GM12878 (cell line): ENCODE measurements around the gene EP400. TPM values are rescaled to one million over a fixed set of nuclear protein-coding genes. Genes with fewer than 3 reads are reported as not detected.

Source experiments
- ATAC-seq: fragments of 200-7000 bp; cut with Tn5 transposase; 3 replicates; pipeline ENCODE4 v1.9.1; 2020; ENCODE audit warnings: mild to moderate bottlenecking, moderate library complexity
- BruUV-seq: library from RNA; stranded (reverse); fragments of 400-500 nt; replicated peaks from 2 replicates; lab custom pipeline; 2021; lab: Mats Ljungman, UMichigan
- CTCF ChIA-PET: fragments of 300-600 bp; sonication (Branson Sonifier 250); formaldehyde crosslinking; extraction: SDS; loops from one replicate; lab custom pipeline; 2021; ENCODE audit warnings: inconsistent platforms; lab: Yijun Ruan, JAX
- POLR2A ChIA-PET: fragments of 350-600 bp; formaldehyde crosslinking; extraction: SDS; loops from one replicate; lab custom pipeline; 2021; ENCODE audit warnings: inconsistent platforms; lab: Charles Lee
- RAD21 ChIA-PET: fragments of 300-600 bp; sonication (Branson Sonifier 250); formaldehyde crosslinking; loops from one replicate; lab custom pipeline; 2023; ENCODE audit warnings: antibody characterized with exemption; ENCODE audit not compliant: unreplicated experiment; lab: Charles Lee
- SMC1A ChIA-PET: fragments of 300-600 bp; sonication (Branson Sonifier 250); formaldehyde crosslinking; loops from one replicate; lab custom pipeline; 2023; ENCODE audit not compliant: unreplicated experiment, uncharacterized antibody; lab: Charles Lee
- DNase-seq: peaks from one replicate; pipeline ENCODE4 v3.0.0-alpha.2; 2011; ENCODE audit warnings: low read depth, low spot score
- FAIRE-seq: peaks from 3 replicates; lab custom pipeline; 2011; peaks lifted over from hg19 to GRCh38; lab: Jason Lieb, UNC
- H2AFZ ChIP-seq: 2 replicates; pipeline ENCODE4 v1.6.0; 2011; ENCODE audit warnings: low read depth, low read length, control low read depth; ENCODE audit not compliant: control insufficient read depth
- H3K27ac ChIP-seq: 2 replicates; pipeline ENCODE4 v1.5.1; 2011; ENCODE audit warnings: control low read depth; ENCODE audit not compliant: control insufficient read depth, insufficient read depth
- H3K27me3 ChIP-seq, 2 experiments: replicated peaks in 1 of 2; 2 replicates each; pipeline versions ENCODE4 v1.6.0 to v1.6.1; 2011; ENCODE audit warnings: low read length in 1 of 2; ENCODE audit not compliant: control insufficient read depth in 2 of 2, insufficient read depth in 2 of 2
- H3K36me3 ChIP-seq, 2 experiments: 2 replicates each; pipeline ENCODE4 v1.5.1; 2011; ENCODE audit warnings: low read length in 1 of 2; ENCODE audit not compliant: control insufficient read depth in 2 of 2, insufficient read depth in 2 of 2
- H3K4me1 ChIP-seq: 2 replicates; pipeline ENCODE4 v1.6.1; 2011; ENCODE audit warnings: mild to moderate bottlenecking, low read length, moderate library complexity, mixed read lengths; ENCODE audit not compliant: control insufficient read depth, insufficient read depth
- H3K4me2 ChIP-seq: 2 replicates; pipeline ENCODE4 v1.6.0; 2011; ENCODE audit warnings: control low read depth; ENCODE audit not compliant: control insufficient read depth, insufficient read depth
- H3K4me3 ChIP-seq: fragments of 200-600 bp; sonication (generic); 2 replicates; pipeline ENCODE4 v1.5.1; 2016
- H3K79me2 ChIP-seq: 2 replicates; pipeline ENCODE4 v1.6.0; 2011; ENCODE audit warnings: low read length; ENCODE audit not compliant: control insufficient read depth, insufficient read depth
- H3K9ac ChIP-seq: 2 replicates; pipeline ENCODE4 v1.8.0; 2011; ENCODE audit warnings: low read length, control low read depth, mixed read lengths; ENCODE audit not compliant: control insufficient read depth, insufficient read depth
- H3K9me3 ChIP-seq: replicated peaks from 3 replicates; pipeline ENCODE4 v1.5.1; 2011; ENCODE audit warnings: mild to moderate bottlenecking, low read length; ENCODE audit not compliant: control insufficient read depth, insufficient read depth
- H4K20me1 ChIP-seq: 2 replicates; pipeline ENCODE4 v1.6.0; 2011; ENCODE audit not compliant: control insufficient read depth, insufficient read depth
- CBFB ChIP-seq: IDR thresholded peaks from 2 replicates; pipeline ENCODE4 v1.6.1; 2016; ENCODE audit warnings: antibody characterized with exemption, low read depth
- FOXK2 ChIP-seq: fragments of 450-650 bp; IDR thresholded peaks from 2 replicates; pipeline ENCODE4 v1.6.1; 2017; ENCODE audit warnings: mild to moderate bottlenecking, moderate library complexity
- GATAD2B ChIP-seq: fragments of 450-650 bp; conservative IDR thresholded peaks from 2 replicates; pipeline ENCODE4 v1.6.1; 2017; ENCODE audit warnings: low read depth, mild to moderate bottlenecking, moderate library complexity
- RB1 ChIP-seq: fragments of 450-650 bp; formaldehyde crosslinking; IDR thresholded peaks from 2 replicates; pipeline ENCODE4 v1.6.1; 2017; ENCODE audit warnings: mild to moderate bottlenecking, borderline replicate concordance
- STAT3 ChIP-seq: IDR thresholded peaks from 2 replicates; pipeline ENCODE4 v1.6.1; 2011; ENCODE audit warnings: low read depth, low read length, improper control_type of control experiment
- YBX1 ChIP-seq: fragments of 450-650 bp; IDR thresholded peaks from 2 replicates; pipeline ENCODE4 v1.6.1; 2016; ENCODE audit warnings: antibody characterized with exemption
- ZBED1 ChIP-seq: IDR thresholded peaks from 2 replicates; pipeline ENCODE4 v1.6.1; 2016; ENCODE audit warnings: borderline replicate concordance
- WGBS: methylation state at CpG from one replicate; pipeline ENCODE4 v1.1.6; 2016; ENCODE audit warnings: low lambda C conversion rate; ENCODE audit not compliant: insufficient replicate concordance, insufficient coverage; ENCODE audit errors: missing lambda C conversion rate; 5-methylcytosine and 5-hydroxymethylcytosine counted together
- in situ Hi-C: fragments of 300-500 bp; cut with MboI; formaldehyde crosslinking; loops from 9 replicates; pipeline ENCODE4 v1.14.3; 2018; ENCODE audit warnings: mixed read lengths
- intact Hi-C: fragments of 100-400 bp; cut with micrococcal nuclease; formaldehyde crosslinking; loops from one replicate; pipeline ENCODE4 v1.14.2; 2022; ENCODE audit not compliant: unreplicated experiment
- polyA plus RNA-seq, 11 experiments: library from polyadenylated mRNA; depleted of rRNA in 4 of 11; unstranded in 6 of 11; stranded (reverse) in 5 of 11; fragments of >200 nt; fragmentation: Nextera tagmentation in 4 of 11; fragmentation: Illumina TruSeq in 1 of 11; extraction: Ambion mirVana in 4 of 11; extraction: Trizol in 1 of 11; gene quantifications; 1 replicate in 1 of 11; 2 replicates in 10 of 11; pipeline versions ENCODE4 v1.2.1 to v1.2.3, GENCODE V29; 2011 to 2016; ENCODE audit warnings: inconsistent platforms in 2 of 11, missing spikeins in 2 of 11, low read depth in 1 of 11
- total RNA-seq, 4 experiments: library from RNA; depleted of rRNA in 3 of 4; stranded (reverse); fragments of >200 nt in 3 of 4; fragmentation: Illumina TruSeq in 1 of 4; extraction: Trizol in 1 of 4; gene quantifications; 2 replicates each; pipeline versions ENCODE4 v1.2.1 to v1.2.3, GENCODE V29; 2013 to 2021
- TF ChIP-seq, protein P1 (sequence below): IDR thresholded peaks from 2 replicates; pipeline ENCODE4 v1.6.1; 2012; ENCODE audit warnings: low read depth, low read length, improper control_type of control experiment
- TF ChIP-seq, protein P2 (sequence below): fragments of 450-650 bp; IDR thresholded peaks from 2 replicates; pipeline ENCODE4 v1.6.1; 2016; ENCODE audit warnings: mild to moderate bottlenecking, moderate library complexity, borderline replicate concordance

The EP400 gene
- total and polyA plus RNA-seq, 10 of the 15 experiments (the other 5 are each of a cell fraction or from before 2014, with no cell fraction given) = 3.8 to 44.2 (median 8.4) TPM

DNA sequence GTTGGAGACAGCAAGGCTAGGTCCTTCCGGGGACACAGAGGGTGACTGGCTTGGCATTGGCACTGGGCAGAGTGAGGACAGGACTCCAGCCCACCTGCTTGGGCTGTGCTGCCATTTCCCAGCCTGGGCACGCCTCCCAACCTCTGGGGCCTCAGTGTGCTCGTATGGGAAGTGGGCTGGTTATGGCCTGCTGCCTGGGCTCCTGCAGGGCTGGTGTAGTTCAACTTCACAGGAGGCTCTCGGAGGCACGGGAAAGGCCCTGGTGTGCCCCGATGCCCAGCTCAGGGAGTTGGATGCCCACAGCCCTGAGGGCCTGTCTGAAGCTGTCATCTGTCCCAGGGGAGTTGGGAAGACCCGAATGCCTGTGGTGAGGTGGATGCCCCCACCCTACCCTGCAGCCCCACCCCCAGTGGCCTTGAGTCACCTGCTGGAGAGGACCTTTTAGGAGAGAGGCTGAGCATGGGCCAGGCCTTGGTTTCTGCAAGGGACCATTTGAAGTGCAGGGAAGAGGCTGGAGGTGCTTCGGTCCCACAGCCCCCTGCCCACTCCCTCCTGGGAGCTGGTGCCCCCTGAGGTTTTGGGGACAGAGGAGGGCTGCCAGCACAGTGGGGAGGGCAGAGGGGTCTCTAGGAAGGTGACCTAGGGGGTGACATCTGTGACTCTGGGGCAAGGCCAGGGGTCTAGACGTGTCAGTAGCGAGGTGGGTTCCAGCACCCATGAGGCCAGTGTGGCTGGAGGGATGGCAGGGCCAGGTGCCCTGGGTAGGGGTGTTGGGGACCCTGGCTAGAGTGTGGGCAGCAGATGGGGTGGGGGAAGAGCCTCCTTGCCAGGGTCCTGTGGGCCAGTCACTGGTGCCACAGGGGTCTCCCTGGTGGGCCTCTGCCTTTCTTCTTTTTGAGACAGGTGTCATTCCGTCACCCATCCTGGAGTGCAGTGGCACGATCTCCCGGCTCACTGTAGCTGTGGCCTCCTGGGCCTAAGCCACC lies 46.2 kb upstream of the EP400 start:
- Histone ChIP-seq H3K4me2 (no peak overlapping the region), H3K36me3 (no peaks in the 10 kb centered on the region), H3K27ac (no peak overlapping the region), H4K20me1 (no peaks in the 10 kb centered on the region; the same call in 1 of the 2 replicates), H3K9me3 (no peaks in the 10 kb centered on the region), H3K4me1 (no peaks in the 10 kb centered on the region), H3K9ac (no peak overlapping the region), H3K4me3 (no peak overlapping the region), H3K27me3 (no peaks in the 10 kb centered on the region), H2AFZ (no peak overlapping the region), H3K79me2 (no peaks in the 10 kb centered on the region)
- POLR2A ChIA-PET = no interaction called here
- in situ Hi-C loops = no loop called here
- RAD21 ChIA-PET = no interaction called here
- no TSS peak for BruUV-seq
- intact Hi-C loops = no loop called here
- TF ChIP-seq RB1 = no peak
- TF ChIP-seq, protein P1, sequence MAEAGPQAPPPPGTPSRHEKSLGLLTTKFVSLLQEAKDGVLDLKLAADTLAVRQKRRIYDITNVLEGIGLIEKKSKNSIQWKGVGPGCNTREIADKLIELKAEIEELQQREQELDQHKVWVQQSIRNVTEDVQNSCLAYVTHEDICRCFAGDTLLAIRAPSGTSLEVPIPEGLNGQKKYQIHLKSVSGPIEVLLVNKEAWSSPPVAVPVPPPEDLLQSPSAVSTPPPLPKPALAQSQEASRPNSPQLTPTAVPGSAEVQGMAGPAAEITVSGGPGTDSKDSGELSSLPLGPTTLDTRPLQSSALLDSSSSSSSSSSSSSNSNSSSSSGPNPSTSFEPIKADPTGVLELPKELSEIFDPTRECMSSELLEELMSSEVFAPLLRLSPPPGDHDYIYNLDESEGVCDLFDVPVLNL = no peak
- no peak for TF ChIP-seq YBX1
- no peak for TF ChIP-seq STAT3
- no peak for TF ChIP-seq FOXK2
- no peak for TF ChIP-seq GATAD2B
- TF ChIP-seq, protein P2, sequence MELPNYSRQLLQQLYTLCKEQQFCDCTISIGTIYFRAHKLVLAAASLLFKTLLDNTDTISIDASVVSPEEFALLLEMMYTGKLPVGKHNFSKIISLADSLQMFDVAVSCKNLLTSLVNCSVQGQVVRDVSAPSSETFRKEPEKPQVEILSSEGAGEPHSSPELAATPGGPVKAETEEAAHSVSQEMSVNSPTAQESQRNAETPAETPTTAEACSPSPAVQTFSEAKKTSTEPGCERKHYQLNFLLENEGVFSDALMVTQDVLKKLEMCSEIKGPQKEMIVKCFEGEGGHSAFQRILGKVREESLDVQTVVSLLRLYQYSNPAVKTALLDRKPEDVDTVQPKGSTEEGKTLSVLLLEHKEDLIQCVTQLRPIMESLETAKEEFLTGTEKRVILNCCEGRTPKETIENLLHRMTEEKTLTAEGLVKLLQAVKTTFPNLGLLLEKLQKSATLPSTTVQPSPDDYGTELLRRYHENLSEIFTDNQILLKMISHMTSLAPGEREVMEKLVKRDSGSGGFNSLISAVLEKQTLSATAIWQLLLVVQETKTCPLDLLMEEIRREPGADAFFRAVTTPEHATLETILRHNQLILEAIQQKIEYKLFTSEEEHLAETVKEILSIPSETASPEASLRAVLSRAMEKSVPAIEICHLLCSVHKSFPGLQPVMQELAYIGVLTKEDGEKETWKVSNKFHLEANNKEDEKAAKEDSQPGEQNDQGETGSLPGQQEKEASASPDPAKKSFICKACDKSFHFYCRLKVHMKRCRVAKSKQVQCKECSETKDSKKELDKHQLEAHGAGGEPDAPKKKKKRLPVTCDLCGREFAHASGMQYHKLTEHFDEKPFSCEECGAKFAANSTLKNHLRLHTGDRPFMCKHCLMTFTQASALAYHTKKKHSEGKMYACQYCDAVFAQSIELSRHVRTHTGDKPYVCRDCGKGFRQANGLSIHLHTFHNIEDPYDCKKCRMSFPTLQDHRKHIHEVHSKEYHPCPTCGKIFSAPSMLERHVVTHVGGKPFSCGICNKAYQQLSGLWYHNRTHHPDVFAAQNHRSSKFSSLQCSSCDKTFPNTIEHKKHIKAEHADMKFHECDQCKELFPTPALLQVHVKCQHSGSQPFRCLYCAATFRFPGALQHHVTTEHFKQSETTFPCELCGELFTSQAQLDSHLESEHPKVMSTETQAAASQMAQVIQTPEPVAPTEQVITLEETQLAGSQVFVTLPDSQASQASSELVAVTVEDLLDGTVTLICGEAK = no peak
- no peak for TF ChIP-seq CBFB
- TF ChIP-seq ZBED1 = no peak
- FAIRE-seq (no peak), ATAC-seq (peak; percentile 49), DNase-seq (no peak)
- WGBS = 66% methylated on average over 13 of the region's 13 CpGs
- SMC1A ChIA-PET = no interaction called here
- CTCF ChIA-PET = interaction anchor here (0.5 kb wide), 1 partner anchor 20 kb away, joined by 3 read pairs; no protein-coding TSS in a partner anchor
